H9 (cell line): ENCODE data around the gene STARD3. TPM values are rescaled to one million over a fixed set of nuclear protein-coding genes. Genes with fewer than 3 reads are reported as not detected.

ENCODE experiments used
- DNase-seq: peaks from one replicate; pipeline ENCODE4 v3.0.0-alpha.2; 2017
- H2AFZ ChIP-seq: one replicate; pipeline ENCODE4 v1.6.1; 2013; ENCODE audit warnings: mild to moderate bottlenecking, low read length, control low read depth, moderate library complexity
- H2AK5ac ChIP-seq: 2 replicates; pipeline ENCODE4 v1.6.1; 2013; ENCODE audit warnings: low read length, control low read depth, mixed read lengths; ENCODE audit not compliant: insufficient read length
- H2BK120ac ChIP-seq: one replicate; pipeline ENCODE4 v1.6.1; 2013; ENCODE audit warnings: low read depth, mild to moderate bottlenecking, low read length, control low read depth, inconsistent platforms; ENCODE audit not compliant: poor library complexity, severe bottlenecking
- H2BK12ac ChIP-seq: 2 replicates; pipeline ENCODE4 v1.6.1; 2013; ENCODE audit warnings: low read length, control low read depth, mixed read lengths, low read depth; ENCODE audit not compliant: insufficient read length
- H2BK15ac ChIP-seq: 2 replicates; pipeline ENCODE4 v1.6.1; 2013; ENCODE audit warnings: low read depth, low read length, control low read depth
- H2BK20ac ChIP-seq: one replicate; pipeline ENCODE4 v1.6.1; 2013; ENCODE audit warnings: low read depth, mild to moderate bottlenecking, low read length, control low read depth, inconsistent platforms; ENCODE audit not compliant: poor library complexity, severe bottlenecking
- H2BK5ac ChIP-seq: 2 replicates; pipeline ENCODE4 v1.6.1; 2013; ENCODE audit warnings: low read length, control low read depth, mixed read lengths; ENCODE audit not compliant: insufficient read length
- H3K14ac ChIP-seq: 2 replicates; pipeline ENCODE4 v1.6.1; 2013; ENCODE audit warnings: low read length, control low read depth; ENCODE audit not compliant: insufficient read depth
- H3K18ac ChIP-seq: 2 replicates; pipeline ENCODE4 v1.6.1; 2013; ENCODE audit warnings: low read depth, mild to moderate bottlenecking, mixed read lengths, low read length, control low read depth; ENCODE audit not compliant: insufficient read length
- H3K23ac ChIP-seq: 2 replicates; pipeline ENCODE4 v1.6.1; 2013; ENCODE audit warnings: low read length, control low read depth, mixed read lengths, low read depth; ENCODE audit not compliant: insufficient read length
- H3K23me2 ChIP-seq: 2 replicates; pipeline ENCODE4 v1.6.1; 2013; ENCODE audit warnings: low read depth, mild to moderate bottlenecking, mixed read lengths, low read length, control low read depth; ENCODE audit not compliant: insufficient read length, poor library complexity, severe bottlenecking
- H3K27ac ChIP-seq: 2 replicates; pipeline ENCODE4 v1.5.1; 2013; ENCODE audit warnings: low read length, control low read depth, mixed read lengths, low read depth; ENCODE audit not compliant: insufficient read length
- H3K27me3 ChIP-seq: 2 replicates; pipeline ENCODE4 v1.6.1; 2013; ENCODE audit warnings: low read length, control low read depth, inconsistent platforms; ENCODE audit not compliant: insufficient read depth
- H3K4ac ChIP-seq: 2 replicates; pipeline ENCODE4 v1.6.1; 2013; ENCODE audit warnings: low read depth, mild to moderate bottlenecking, control low read depth, inconsistent platforms, low read length, moderate library complexity
- H3K4me1 ChIP-seq: 2 replicates; pipeline ENCODE4 v1.6.1; 2013; ENCODE audit warnings: low read length, control low read depth, inconsistent platforms; ENCODE audit not compliant: insufficient read depth
- H3K4me2 ChIP-seq: 2 replicates; pipeline ENCODE4 v1.6.1; 2013; ENCODE audit warnings: low read length, control low read depth, mixed read lengths; ENCODE audit not compliant: insufficient read length, insufficient read depth
- H3K56ac ChIP-seq: 2 replicates; pipeline ENCODE4 v1.6.1; 2013; ENCODE audit warnings: low read depth, mild to moderate bottlenecking, mixed read lengths, low read length, control low read depth; ENCODE audit not compliant: insufficient read length
- H3K79me1 ChIP-seq: 2 replicates; pipeline ENCODE4 v1.6.1; 2013; ENCODE audit warnings: low read depth, mild to moderate bottlenecking, moderate library complexity, low read length, control low read depth, inconsistent platforms; ENCODE audit not compliant: insufficient read depth, poor library complexity, severe bottlenecking
- H3K79me2 ChIP-seq: 2 replicates; pipeline ENCODE4 v1.6.1; 2013; ENCODE audit warnings: low read length, control low read depth, inconsistent platforms; ENCODE audit not compliant: insufficient read depth
- H3K9ac ChIP-seq: 2 replicates; pipeline ENCODE4 v1.6.1; 2013; ENCODE audit warnings: low read length, control low read depth, mixed read lengths; ENCODE audit not compliant: insufficient read length; ENCODE audit errors: extremely low read depth
- H3K9me3 ChIP-seq: one replicate; pipeline ENCODE4 v1.6.1; 2013; ENCODE audit warnings: low read depth, low read length, inconsistent platforms; ENCODE audit not compliant: control insufficient read depth
- H3T11ph ChIP-seq: one replicate; pipeline ENCODE4 v1.6.1; 2013; ENCODE audit warnings: mild to moderate bottlenecking, low read length, control low read depth, inconsistent platforms
- H4K20me1 ChIP-seq: one replicate; pipeline ENCODE4 v1.6.1; 2013; ENCODE audit not compliant: control insufficient read depth, insufficient read length, insufficient read depth
- H4K5ac ChIP-seq: 2 replicates; pipeline ENCODE4 v1.6.1; 2013; ENCODE audit warnings: low read depth, mild to moderate bottlenecking, mixed read lengths, low read length, control low read depth; ENCODE audit not compliant: insufficient read length
- H4K8ac ChIP-seq: replicated peaks from 2 replicates; pipeline ENCODE4 v1.6.1; 2013; ENCODE audit warnings: low read length, control low read depth, mixed read lengths, low read depth; ENCODE audit not compliant: insufficient read length
- H4K91ac ChIP-seq: 2 replicates; pipeline ENCODE4 v1.6.1; 2013; ENCODE audit warnings: low read depth, mild to moderate bottlenecking, moderate library complexity, mixed read lengths, low read length, control low read depth; ENCODE audit not compliant: insufficient read length
- H3K27ac Mint-ChIP-seq, 3 experiments: 2 replicates in 2 of 3; 3 replicates in 1 of 3; pipeline ENCODE4 v1.8.0; 2020 to 2021; ENCODE audit warnings: mixed read lengths in 3 of 3, mild to moderate bottlenecking in 1 of 3, moderate library complexity in 1 of 3
- H3K27me3 Mint-ChIP-seq: 2 replicates; pipeline ENCODE4 v1.8.0; 2021; ENCODE audit warnings: low read depth, mild to moderate bottlenecking, moderate library complexity, mixed read lengths
- H3K36me3 Mint-ChIP-seq, 3 experiments: 2 replicates in 2 of 3; 3 replicates in 1 of 3; pipeline ENCODE4 v1.8.0; 2020 to 2021; ENCODE audit warnings: low read depth in 3 of 3, mixed read lengths in 3 of 3; ENCODE audit not compliant: insufficient read depth in 1 of 3
- H3K4me1 Mint-ChIP-seq, 2 experiments: 2 replicates each; pipeline ENCODE4 v1.8.0; 2020; ENCODE audit warnings: mixed read lengths in 2 of 2
- H3K4me3 Mint-ChIP-seq, 2 experiments: 2 replicates in 1 of 2; 3 replicates in 1 of 2; pipeline ENCODE4 v1.8.0; 2020 to 2021; ENCODE audit warnings: mild to moderate bottlenecking in 2 of 2, mixed read lengths in 2 of 2, moderate library complexity in 1 of 2
- H3K9me3 Mint-ChIP-seq, 2 experiments: 2 replicates in 1 of 2; 3 replicates in 1 of 2; pipeline ENCODE4 v1.8.0; 2020; ENCODE audit warnings: mild to moderate bottlenecking in 2 of 2, mixed read lengths in 2 of 2, moderate library complexity in 1 of 2
- WGBS: extraction: QIAGEN DNeasy Blood & Tissue Kit; methylation state at CpG from one replicate; pipeline ENCODE4 v1.1.7; 2013; ENCODE audit warnings: missing lambda C conversion rate, low lambda C conversion rate, mixed read lengths; ENCODE audit not compliant: insufficient read length; ENCODE audit errors: extremely low coverage; 5-methylcytosine and 5-hydroxymethylcytosine counted together
- total RNA-seq: library from RNA; stranded (reverse); gene quantifications from 2 replicates; pipeline ENCODE4 v1.2.1, GENCODE V29; 2021
- TF ChIP-seq, protein P1 (sequence below): fragments of 200-600 bp; sonication (generic); conservative IDR thresholded peaks from 3 replicates; pipeline ENCODE4 v1.8.0; 2021; ENCODE audit warnings: antibody characterized with exemption, mild to moderate bottlenecking

Gene STARD3
- total RNA-seq, 1 experiment from 2014 or later, result 51.3 TPM

- no peak overlapping the region for H3K4me2 ChIP-seq
Measured at GRCh38 chr17:39662551-39663339, 25.8 kb downstream of the STARD3 start.

More at GRCh38 chr17:39662551-39663339, 25.8 kb downstream of the STARD3 start:
- Mint-ChIP-seq H3K27ac (peak overlapping the region in 2 of 3 experiments; percentile 7 to 52; a peak in 1 of 7 replicates), H3K4me1 (peaks cover 29 to 54% of the 10 kb centered on the region in 2 experiments), H3K27me3 (peaks cover 34% of the 10 kb centered on the region), H3K9me3 (no peaks in the 10 kb centered on the region), H3K4me3 (peak overlapping the region in 1 of 2 experiments; percentile 23; a peak in 1 of 5 replicates), H3K36me3 (peaks cover 4 to 22% (median 11%) of the 10 kb centered on the region in 3 experiments; a peak in 6 of 7 replicates)
- H2BK15ac ChIP-seq, result no peak overlapping the region
- H3K79me1 ChIP-seq, result no peaks in the 10 kb centered on the region
- no peak overlapping the region for H3K23ac ChIP-seq
- H3K4me1 ChIP-seq, result peaks cover 6% of the 10 kb centered on the region; the same call in 1 of the 2 replicates
- no peak overlapping the region for H3T11ph ChIP-seq
- H2BK5ac ChIP-seq, result no peak overlapping the region
- no peaks in the 10 kb centered on the region for H3K79me2 ChIP-seq
- DNase-seq, result peak; percentile 72
- peaks cover 3% of the 10 kb centered on the region; the same call in 1 of the 2 replicates for H3K27me3 ChIP-seq
- H3K14ac ChIP-seq, result no peak overlapping the region
- H4K5ac ChIP-seq, result no peak overlapping the region
- no peak overlapping the region for H3K27ac ChIP-seq
- no peak overlapping the region for H3K9ac ChIP-seq
- H3K18ac ChIP-seq, result no peak overlapping the region
- H3K23me2 ChIP-seq, result peaks cover 3% of the 10 kb centered on the region
- H2BK120ac ChIP-seq, result no peak overlapping the region
- H2AFZ ChIP-seq, result no peak overlapping the region
- H2BK12ac ChIP-seq, result no peak overlapping the region
- no peak overlapping the region for H4K8ac ChIP-seq
- H3K56ac ChIP-seq, result no peak overlapping the region
- TF ChIP-seq, protein P1, sequence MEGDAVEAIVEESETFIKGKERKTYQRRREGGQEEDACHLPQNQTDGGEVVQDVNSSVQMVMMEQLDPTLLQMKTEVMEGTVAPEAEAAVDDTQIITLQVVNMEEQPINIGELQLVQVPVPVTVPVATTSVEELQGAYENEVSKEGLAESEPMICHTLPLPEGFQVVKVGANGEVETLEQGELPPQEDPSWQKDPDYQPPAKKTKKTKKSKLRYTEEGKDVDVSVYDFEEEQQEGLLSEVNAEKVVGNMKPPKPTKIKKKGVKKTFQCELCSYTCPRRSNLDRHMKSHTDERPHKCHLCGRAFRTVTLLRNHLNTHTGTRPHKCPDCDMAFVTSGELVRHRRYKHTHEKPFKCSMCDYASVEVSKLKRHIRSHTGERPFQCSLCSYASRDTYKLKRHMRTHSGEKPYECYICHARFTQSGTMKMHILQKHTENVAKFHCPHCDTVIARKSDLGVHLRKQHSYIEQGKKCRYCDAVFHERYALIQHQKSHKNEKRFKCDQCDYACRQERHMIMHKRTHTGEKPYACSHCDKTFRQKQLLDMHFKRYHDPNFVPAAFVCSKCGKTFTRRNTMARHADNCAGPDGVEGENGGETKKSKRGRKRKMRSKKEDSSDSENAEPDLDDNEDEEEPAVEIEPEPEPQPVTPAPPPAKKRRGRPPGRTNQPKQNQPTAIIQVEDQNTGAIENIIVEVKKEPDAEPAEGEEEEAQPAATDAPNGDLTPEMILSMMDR, result no peak
- H3K9me3 ChIP-seq, result no peaks in the 10 kb centered on the region
- H4K91ac ChIP-seq, result no peak overlapping the region
- no peaks in the 10 kb centered on the region for H4K20me1 ChIP-seq
- no peak overlapping the region for H3K4ac ChIP-seq
- H2BK20ac ChIP-seq, result no peak overlapping the region
- H2AK5ac ChIP-seq, result no peak overlapping the region
- WGBS, result no CpG with 5 or more reads among the region's 22 CpGs
